C4-2B (cell line): ENCODE measurements around the gene STK17A.
"Not testable (repeated sequence)": the region's sequence is repeated elsewhere in the genome, so short reads cannot be mapped to it uniquely, and the experiment has no call there.

Source experiments
- H3K27ac ChIP-seq: fragments of 450-650 bp; 2 replicates; pipeline ENCODE4 v1.5.1; 2017
- CTCF ChIP-seq: fragments of 450-650 bp; conservative IDR thresholded peaks from 2 replicates; pipeline ENCODE4 v1.5.1; 2017; ENCODE audit warnings: mild to moderate bottlenecking
- ZFX ChIP-seq: fragments of 450-650 bp; IDR thresholded peaks from 2 replicates; pipeline ENCODE4 v1.6.1; 2017

STK17A gene

GRCh38 chr7:43618073-43618472 is 35.2 kb downstream of the STK17A start:
- H3K27ac ChIP-seq: no peak overlapping the region
- TF ChIP-seq ZFX (no peak), CTCF (no peak)

GRCh38 chr7:43619213-43620012 is 36.5 kb downstream of the STK17A start:
- H3K27ac ChIP-seq: no peak overlapping the region
- TF ChIP-seq CTCF: no peak
- TF ChIP-seq ZFX: no peak

- TF ChIP-seq ZFX: no peak
- no peak for TF ChIP-seq CTCF
- H3K27ac ChIP-seq: no peak overlapping the region
Measured at GRCh38 chr7:43621729-43622448, 39.0 kb downstream of the STK17A start.

GRCh38 chr7:43624156-43624555 is 41.2 kb downstream of the STK17A start:
- no peak overlapping the region for H3K27ac ChIP-seq
- TF ChIP-seq CTCF (no peak), ZFX (no peak)

GRCh38 chr7:43625453-43625852 is 42.5 kb downstream of the STK17A start:
- H3K27ac ChIP-seq: no peak overlapping the region
- TF ChIP-seq CTCF: no peak
- no peak for TF ChIP-seq ZFX

GRCh38 chr7:43625980-43626379 is 43.1 kb downstream of the STK17A start:
- H3K27ac ChIP-seq: no peak overlapping the region
- TF ChIP-seq CTCF: no peak
- no peak for TF ChIP-seq ZFX

GRCh38 chr7:43626695-43627094 is 43.8 kb downstream of the STK17A start:
- TF ChIP-seq CTCF (no peak), ZFX (no peak)
- no peak overlapping the region for H3K27ac ChIP-seq

GRCh38 chr7:43627798-43628197 is 44.9 kb downstream of the STK17A start:
- H3K27ac ChIP-seq: not testable (repeated sequence)
